Esophagus muscularis mucosa (tissue), 4 donors: Measurements from ENCODE around the gene UBN2. TPM values are rescaled to one million over a fixed set of nuclear protein-coding genes. Genes with fewer than 3 reads are reported as not detected.

Experiments
- DNase-seq: peaks from one replicate; pipeline ENCODE4 v3.0.0-alpha.2; 2017; ENCODE audit errors: extremely low spot score
- H3K27ac ChIP-seq, 4 donors: fragments of 200-600 bp; sonication (generic); replicated peaks in 1 of 4; 1 replicate in 3 of 4; 2 replicates in 1 of 4; pipeline ENCODE4 v1.5.1; 2016 to 2019; ENCODE audit warnings: mild to moderate bottlenecking in 1 of 4
- H3K27me3 ChIP-seq, 4 donors: fragments of 200-600 bp; sonication (generic); one replicate each; pipeline versions ENCODE4 v1.5.1 to v1.6.0; 2016 to 2019
- H3K36me3 ChIP-seq, 4 donors: fragments of 200-600 bp; sonication (generic); one replicate each; pipeline ENCODE4 v1.5.1; 2016 to 2019
- H3K4me1 ChIP-seq, 4 donors: fragments of 200-600 bp; sonication (generic); one replicate each; pipeline ENCODE4 v1.5.1; 2016 to 2019
- H3K4me3 ChIP-seq, 4 donors: fragments of 200-600 bp; sonication (generic); 1 replicate in 2 of 4; 2 replicates in 2 of 4; pipeline ENCODE4 v1.5.1; 2016 to 2019; ENCODE audit warnings: mild to moderate bottlenecking in 4 of 4, moderate library complexity in 1 of 4
- H3K9me3 ChIP-seq, 4 donors: fragments of 200-600 bp; sonication (generic); 1 replicate in 3 of 4; 2 replicates in 1 of 4; pipeline ENCODE4 v1.5.1; 2016 to 2019
- CTCF ChIP-seq, 3 experiments: fragments of 200-600 bp in 2 of 3; fragments of 450-650 bp in 1 of 3; sonication (generic) in 2 of 3; IDR thresholded peaks; one replicate each; pipeline ENCODE4 v1.5.1; 2017 to 2019; ENCODE audit warnings: antibody characterized with exemption in 3 of 3, mild to moderate bottlenecking in 2 of 3, moderate library complexity in 1 of 3
- EP300 ChIP-seq: sonication (generic); formaldehyde crosslinking; IDR thresholded peaks from one replicate; pipeline ENCODE4 v1.6.1; 2017; ENCODE audit warnings: antibody characterized with exemption
- POLR2A ChIP-seq: fragments of 450-650 bp; IDR thresholded peaks from one replicate; pipeline ENCODE4 v1.6.1; 2017; ENCODE audit warnings: antibody characterized with exemption, moderate library complexity, mild to moderate bottlenecking, low read depth
- POLR2AphosphoS5 ChIP-seq, 2 donors: sonication (generic); formaldehyde crosslinking; IDR thresholded peaks; one replicate each; pipeline ENCODE4 v1.6.1; 2017; ENCODE audit warnings: antibody characterized with exemption in 2 of 2
- WGBS: methylation state at CpG from one replicate; pipeline ENCODE4 v1.1.5; 2018; 5-methylcytosine and 5-hydroxymethylcytosine counted together
- intact Hi-C: fragments of 100-400 bp; cut with DNase I; formaldehyde crosslinking; loops from one replicate; pipeline ENCODE4 v1.15.1; 2023
- small RNA-seq, 3 donors: library from RNA; depleted of rRNA; stranded (forward); fragments of <200 nt; gene quantifications; one replicate each; pipeline ENCODE3, GENCODE V24; 2016
- total RNA-seq, 4 donors: library from RNA; depleted of rRNA; stranded (reverse); fragments of >200 nt; gene quantifications; one replicate each; pipeline versions ENCODE4 v1.1.0 to v1.2.1, GENCODE V29; 2016

UBN2 gene
- total RNA-seq, 4 donors from 2014 or later, result 8.9 to 15.0 (median 10.8) TPM

- Histone ChIP-seq H3K27ac (no peak overlapping the region), H3K9me3 (no peaks in the 10 kb centered on the region), H3K27me3 (no peaks in the 10 kb centered on the region), H3K4me3 (no peak overlapping the region), H3K4me1 (no peaks in the 10 kb centered on the region), H3K36me3 (peaks cover 0 to 55% (median 25%) of the 10 kb centered on the region in 4 donors)
- TF ChIP-seq POLR2AphosphoS5 (IDR thresholded peaks at IDR 0.05) (no peak), CTCF (IDR thresholded peaks at IDR 0.05) (no peak), EP300 (no peak), POLR2A (no peak)
- WGBS, result 95% methylated on average over 2 of the region's 2 CpGs
- intact Hi-C loops, result no loop called here
- no peak for DNase-seq
Observed at GRCh38 chr7:139351027-139351426, 120.0 kb downstream of the UBN2 start.

GRCh38 chr7:139354729-139355128, 123.7 kb downstream of the UBN2 start:
- H3K36me3 ChIP-seq, result peaks cover 0 to 23% (median 9%) of the 10 kb centered on the region in 4 donors
- no peaks in the 10 kb centered on the region for H3K27me3 ChIP-seq
- 97% methylated on average over 2 of the region's 2 CpGs for WGBS
- no peak for TF ChIP-seq POLR2A
- no peak for TF ChIP-seq EP300
- TF ChIP-seq POLR2AphosphoS5 (IDR thresholded peaks at IDR 0.05), result no peak
- TF ChIP-seq CTCF (IDR thresholded peaks at IDR 0.05), result no peak
- H3K4me3 ChIP-seq, result no peak overlapping the region
- H3K4me1 ChIP-seq, result peaks cover 0 to 11% (median 10%) of the 10 kb centered on the region in 4 donors
- no peaks in the 10 kb centered on the region for H3K9me3 ChIP-seq
- intact Hi-C loops, result no loop called here
- no peak for DNase-seq
- H3K27ac ChIP-seq, result no peak overlapping the region

GRCh38 chr7:139355320-139355719, 124.3 kb downstream of the UBN2 start:
- WGBS, result 94% methylated on average over 1 of the region's 1 CpG
- no peaks in the 10 kb centered on the region for H3K27me3 ChIP-seq
- intact Hi-C loops, result no loop called here
- no peak overlapping the region for H3K4me3 ChIP-seq
- H3K9me3 ChIP-seq, result no peaks in the 10 kb centered on the region
- no peak for TF ChIP-seq EP300
- no peak for TF ChIP-seq POLR2A
- TF ChIP-seq CTCF (IDR thresholded peaks at IDR 0.05), result no peak
- no peak for TF ChIP-seq POLR2AphosphoS5 (IDR thresholded peaks at IDR 0.05)
- peaks cover 0 to 17% (median 8%) of the 10 kb centered on the region in 4 donors for H3K36me3 ChIP-seq
- no peak overlapping the region for H3K27ac ChIP-seq
- no peak for DNase-seq
- peaks cover 0 to 11% (median 10%) of the 10 kb centered on the region in 4 donors for H3K4me1 ChIP-seq

Small RNAs within 50 kb of the gene (small RNA-seq; reads per million reads assigned to genes)
- gene AC009220.1 (0 reads per million in 3 donors), gene RNU6-206P (0 reads per million in 3 donors)

Other genes starting within 250 kb of the UBN2 start
- 1 to 10 TPM; 2.3 to 3.2 (median 2.8) TPM for gene KIAA1549, start 249.8 kb upstream of the UBN2 start, total RNA-seq
- gene ZC3HAV1L, start 195.2 kb upstream of the UBN2 start, total RNA-seq, result 10 to 100 TPM in 2 of 4 donors, 1 to 10 TPM in 2; 7.0 to 15.4 (median 10.2) TPM
- gene ZC3HAV1, start 121.5 kb upstream of the UBN2 start, total RNA-seq, result 10 to 100 TPM; 23.7 to 29.5 (median 27.6) TPM
- 10 to 100 TPM; 17.4 to 26.4 (median 19.7) TPM for gene FMC1, start 110.1 kb downstream of the UBN2 start, total RNA-seq
- gene LUC7L2, start 128.7 kb downstream of the UBN2 start, total RNA-seq, result 10 to 100 TPM; 56.0 to 63.7 (median 58.3) TPM